ENCODE results near the gene XRCC4.
"Not testable (repeated sequence)": the region's sequence is repeated elsewhere in the genome, so short reads cannot be mapped to it uniquely, and the experiment has no call there.

Gene XRCC4

GRCh38 chr5:83192947-83193346, 115.6 kb downstream of the XRCC4 start:
- no peak for DNase-seq

GRCh38 chr5:83197326-83197967, 120.1 kb downstream of the XRCC4 start:
- no peak for DNase-seq

GRCh38 chr5:83199126-83199525, 121.8 kb downstream of the XRCC4 start:
- no peak for DNase-seq

GRCh38 chr5:83204651-83205050, 127.3 kb downstream of the XRCC4 start:
- no peak for DNase-seq

- no peak for DNase-seq
Measured at GRCh38 chr5:83209963-83210362, 132.6 kb downstream of the XRCC4 start.

- DNase-seq = no peak
Measured at GRCh38 chr5:83219077-83219476, 141.7 kb downstream of the XRCC4 start.

GRCh38 chr5:83219495-83219894, 142.1 kb downstream of the XRCC4 start:
- no peak for DNase-seq

- DNase-seq = no peak
Measured at GRCh38 chr5:83220331-83220730, 143.0 kb downstream of the XRCC4 start.

GRCh38 chr5:83222906-83223305, 145.6 kb downstream of the XRCC4 start:
- no peak for DNase-seq

- no peak for DNase-seq
Measured at GRCh38 chr5:83227611-83228010, 150.3 kb downstream of the XRCC4 start.

GRCh38 chr5:83230511-83230910, 153.2 kb downstream of the XRCC4 start:
- no peak for DNase-seq

GRCh38 chr5:83244516-83244915, 167.2 kb downstream of the XRCC4 start:
- DNase-seq = no peak

GRCh38 chr5:83245037-83245436, 167.7 kb downstream of the XRCC4 start:
- DNase-seq = no peak

- DNase-seq = no peak
Measured at GRCh38 chr5:83246071-83246470, 168.7 kb downstream of the XRCC4 start.

GRCh38 chr5:83249156-83249555, 171.8 kb downstream of the XRCC4 start:
- no peak for DNase-seq

GRCh38 chr5:83251849-83252248, 174.5 kb downstream of the XRCC4 start:
- DNase-seq = no peak

- DNase-seq = no peak
Measured at GRCh38 chr5:83253720-83254119, 176.4 kb downstream of the XRCC4 start.

- DNase-seq = no peak
Measured at GRCh38 chr5:83255268-83255667, 177.9 kb downstream of the XRCC4 start.

GRCh38 chr5:83256091-83256780, 178.9 kb downstream of the XRCC4 start:
- DNase-seq = no peak

- DNase-seq = not testable (repeated sequence)
Measured at GRCh38 chr5:83257684-83258083, 180.3 kb downstream of the XRCC4 start.

GRCh38 chr5:83265318-83265717, 188.0 kb downstream of the XRCC4 start:
- no peak for DNase-seq

- DNase-seq = no peak
Measured at GRCh38 chr5:83270311-83270710, 193.0 kb downstream of the XRCC4 start.

GRCh38 chr5:83277154-83277553, 199.8 kb downstream of the XRCC4 start:
- no peak for DNase-seq

- DNase-seq = no peak
Measured at GRCh38 chr5:83277953-83278352, 200.6 kb downstream of the XRCC4 start.

GRCh38 chr5:83281176-83281575, 203.8 kb downstream of the XRCC4 start:
- no peak for DNase-seq
